Activated naive CD4-positive, alpha-beta T cell treated with anti-CD3 and anti-CD28 coated beads, Interleukin-2, amount 10 ng/mL, durations not matched to agents 7 days and 5 days (primary cell): ENCODE measurements around the gene SLC9B1.
"Not testable (repeated sequence)": the region's sequence is repeated elsewhere in the genome, so short reads cannot be mapped to it uniquely, and the experiment has no call there.

Source experiments
- CTCF ChIA-PET: fragments of 350-600 bp; sonication (Branson Sonifier 250); formaldehyde crosslinking; loops from one replicate; lab custom pipeline; 2021; ENCODE audit warnings: antibody characterized with exemption; lab: Charles Lee
- DNase-seq: peaks from one replicate; pipeline ENCODE4 v3.0.0-alpha.2; 2020
- H3K27ac Mint-ChIP-seq: one replicate; pipeline ENCODE4 v1.8.0; 2021; ENCODE audit warnings: mild to moderate bottlenecking, moderate library complexity, mixed read lengths
- H3K27me3 Mint-ChIP-seq: one replicate; pipeline ENCODE4 v1.8.0; 2021; ENCODE audit warnings: mild to moderate bottlenecking, mixed read lengths
- H3K36me3 Mint-ChIP-seq: one replicate; pipeline ENCODE4 v1.8.0; 2021; ENCODE audit warnings: mixed read lengths
- H3K4me1 Mint-ChIP-seq: one replicate; pipeline ENCODE4 v1.8.0; 2021; ENCODE audit warnings: mixed read lengths
- H3K4me3 Mint-ChIP-seq: one replicate; pipeline ENCODE4 v1.8.0; 2021; ENCODE audit warnings: mild to moderate bottlenecking, moderate library complexity, mixed read lengths
- H3K9me3 Mint-ChIP-seq: one replicate; pipeline ENCODE4 v1.8.0; 2021; ENCODE audit warnings: mixed read lengths

Gene SLC9B1

DNA sequence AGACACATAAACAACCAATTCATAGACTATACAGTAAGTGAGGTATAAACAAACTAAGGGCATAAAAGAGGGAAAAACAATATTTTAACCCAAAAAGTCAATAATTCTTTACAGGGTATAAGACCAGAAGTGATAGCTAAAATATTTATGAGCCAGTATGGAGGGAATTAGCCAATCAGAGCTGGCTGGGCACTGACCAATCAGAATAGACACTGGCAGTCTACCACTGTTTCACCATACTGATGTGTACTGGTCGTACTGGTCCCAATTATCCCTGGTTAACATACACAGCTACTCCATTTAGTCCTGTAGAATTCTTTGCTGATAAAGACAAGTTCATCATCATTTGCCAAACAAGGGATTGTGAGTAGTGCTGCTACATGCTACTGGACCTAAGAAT, 9.8 kb upstream of the SLC9B1 start:
- Mint-ChIP-seq H3K36me3 (peaks cover 27% of the 10 kb centered on the region), H3K4me1 (peaks cover 21% of the 10 kb centered on the region)

DNA sequence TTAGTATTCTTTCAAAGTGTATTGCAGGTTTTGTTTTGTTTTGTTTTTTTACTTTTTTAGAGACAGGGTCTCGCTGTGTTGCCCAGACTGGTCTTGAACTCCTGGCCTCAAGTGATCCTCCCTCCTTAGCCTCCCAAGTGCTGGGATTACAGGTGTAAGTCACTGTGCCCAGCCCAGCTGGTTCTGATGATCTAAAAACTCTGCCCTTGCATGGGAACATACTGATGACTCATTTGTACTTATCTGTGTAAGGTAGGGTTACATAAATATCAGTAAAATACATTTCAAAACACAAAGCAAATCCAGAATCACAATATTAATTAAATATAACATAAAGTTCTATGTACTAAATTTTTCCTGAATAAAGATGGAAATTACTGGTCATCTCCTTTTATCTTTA, 7.4 kb upstream of the SLC9B1 start:
- Mint-ChIP-seq H3K4me3 (no peak overlapping the region), H3K36me3 (peaks cover 18% of the 10 kb centered on the region), H3K27me3 (no peaks in the 10 kb centered on the region), H3K27ac (no peak overlapping the region), H3K4me1 (no peaks in the 10 kb centered on the region), H3K9me3 (no peaks in the 10 kb centered on the region)
- no peak for DNase-seq
- CTCF ChIA-PET, result no interaction called here

More for the DNA sequence above, 9.8 kb upstream of the SLC9B1 start:
- H3K4me3 Mint-ChIP-seq, result no peak overlapping the region
- no peaks in the 10 kb centered on the region for H3K27me3 Mint-ChIP-seq
- H3K27ac Mint-ChIP-seq, result no peak overlapping the region
- no peak for DNase-seq
- CTCF ChIA-PET, result interaction anchor here (0.8 to 2.2 kb wide), 4 partner anchors 17 to 71 kb away, joined by 3 to 7 read pairs (median 4); partner anchors contain the start of gene BDH2
- H3K9me3 Mint-ChIP-seq, result peaks cover 2% of the 10 kb centered on the region

DNA sequence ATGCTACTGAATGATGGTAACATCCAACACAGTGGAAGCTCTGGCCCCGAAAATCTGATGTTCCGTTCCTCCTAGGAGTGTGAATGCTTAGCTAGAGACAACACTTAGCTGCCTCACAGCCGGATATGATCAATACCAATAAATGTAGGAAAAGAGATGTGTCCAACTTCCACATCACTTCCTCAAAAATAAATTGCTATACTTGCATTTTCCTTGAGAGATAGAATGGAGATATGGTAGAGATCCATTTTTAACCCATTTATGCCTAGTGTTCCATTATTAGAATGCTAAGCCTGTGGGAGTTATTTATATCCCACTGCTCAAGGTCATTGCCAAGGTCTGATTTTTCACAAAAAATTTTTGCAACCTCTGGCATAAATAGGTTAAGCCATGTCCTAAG, 5.5 kb upstream of the SLC9B1 start:
- CTCF ChIA-PET, result interaction anchor here (1.4 kb wide), 1 partner anchor 14 kb away, joined by 6 read pairs; no protein-coding TSS in a partner anchor
- H3K4me3 Mint-ChIP-seq, result no peak overlapping the region
- H3K4me1 Mint-ChIP-seq, result peaks cover 5% of the 10 kb centered on the region

DNA sequence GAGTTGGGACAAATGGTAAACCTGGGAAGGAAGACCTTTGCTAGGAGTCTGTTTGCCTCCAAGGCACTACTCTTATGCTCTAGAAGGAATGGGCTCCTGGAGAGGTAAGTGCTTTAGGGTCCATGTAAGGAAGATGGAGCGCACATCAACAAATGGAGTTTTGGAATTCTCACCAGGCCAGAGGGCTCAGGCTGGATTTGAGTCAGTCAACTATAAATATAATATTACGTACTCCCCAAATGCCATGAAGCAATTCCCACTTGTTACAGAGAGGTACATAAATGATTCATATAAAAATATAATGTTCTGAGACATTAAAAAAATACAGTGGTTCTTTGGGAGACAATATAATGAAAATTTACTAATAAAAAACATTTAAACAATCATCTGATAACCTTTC, 1.6 kb upstream of the SLC9B1 start:
- Mint-ChIP-seq H3K27ac (no peak overlapping the region), H3K9me3 (no peaks in the 10 kb centered on the region), H3K4me1 (peaks cover 22% of the 10 kb centered on the region), H3K27me3 (no peaks in the 10 kb centered on the region), H3K36me3 (peaks cover 7% of the 10 kb centered on the region), H3K4me3 (no peak overlapping the region)
- DNase-seq, result no peak
- CTCF ChIA-PET, result no interaction called here

More for the DNA sequence above, 5.5 kb upstream of the SLC9B1 start:
- no peaks in the 10 kb centered on the region for H3K27me3 Mint-ChIP-seq
- no peak for DNase-seq
- H3K36me3 Mint-ChIP-seq, result peaks cover 10% of the 10 kb centered on the region
- H3K9me3 Mint-ChIP-seq, result no peaks in the 10 kb centered on the region
- H3K27ac Mint-ChIP-seq, result no peak overlapping the region

DNA sequence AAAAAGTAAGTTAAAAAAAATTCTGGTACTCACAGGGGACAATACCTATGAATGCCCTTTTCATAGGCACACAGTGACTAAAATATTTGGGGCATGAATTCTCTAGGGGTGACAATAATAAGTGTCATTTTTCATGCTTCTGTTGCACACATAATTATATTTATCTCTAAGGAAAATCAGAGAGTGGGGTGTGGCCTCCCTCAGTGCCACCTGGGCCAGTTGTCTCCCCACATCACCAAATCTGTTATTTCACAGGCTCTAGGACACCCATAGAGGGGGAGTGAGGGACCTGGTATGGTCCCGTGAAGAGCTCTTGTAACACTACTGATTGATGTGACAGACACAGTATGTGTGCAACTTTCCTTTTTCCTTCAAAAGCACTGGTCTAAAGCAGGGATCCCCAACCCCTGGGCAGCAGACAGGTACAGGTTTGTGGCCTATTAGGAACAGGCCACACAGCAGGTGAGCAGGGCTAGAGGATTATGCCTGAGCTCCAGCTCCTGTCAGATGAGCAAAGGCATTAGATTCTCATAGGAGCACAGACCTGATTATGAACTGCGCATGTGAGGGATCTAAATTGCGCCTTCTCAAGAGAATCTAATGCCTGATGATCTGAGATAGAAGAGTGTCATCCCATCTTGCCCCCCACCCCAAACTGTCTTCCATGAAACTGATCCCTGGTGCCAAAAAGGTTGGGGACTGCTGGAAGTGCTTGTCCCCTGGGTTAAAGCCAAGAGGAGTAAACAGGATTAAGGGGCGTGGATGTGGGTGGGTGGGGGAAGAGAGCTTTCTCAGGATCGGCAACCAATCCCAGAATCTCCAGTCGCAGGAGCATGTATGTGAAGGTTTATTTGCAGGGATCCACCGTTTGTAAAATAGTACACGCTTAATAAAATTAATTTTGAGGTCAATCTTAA, 856 bp downstream of the SLC9B1 start:
- CTCF ChIA-PET, result interaction anchor here (0.5 to 1.9 kb wide), 5 partner anchors 10 to 190 kb away, joined by 3 to 8 read pairs (median 3); no protein-coding TSS in a partner anchor
- peak overlapping the region; percentile 91 for H3K27ac Mint-ChIP-seq
- no peaks in the 10 kb centered on the region for H3K9me3 Mint-ChIP-seq
- no peaks in the 10 kb centered on the region for H3K36me3 Mint-ChIP-seq
- peak overlapping the region; percentile 79 for H3K4me3 Mint-ChIP-seq
- no peaks in the 10 kb centered on the region for H3K27me3 Mint-ChIP-seq
- peaks cover 22% of the 10 kb centered on the region for H3K4me1 Mint-ChIP-seq
- DNase-seq, result no peak

DNA sequence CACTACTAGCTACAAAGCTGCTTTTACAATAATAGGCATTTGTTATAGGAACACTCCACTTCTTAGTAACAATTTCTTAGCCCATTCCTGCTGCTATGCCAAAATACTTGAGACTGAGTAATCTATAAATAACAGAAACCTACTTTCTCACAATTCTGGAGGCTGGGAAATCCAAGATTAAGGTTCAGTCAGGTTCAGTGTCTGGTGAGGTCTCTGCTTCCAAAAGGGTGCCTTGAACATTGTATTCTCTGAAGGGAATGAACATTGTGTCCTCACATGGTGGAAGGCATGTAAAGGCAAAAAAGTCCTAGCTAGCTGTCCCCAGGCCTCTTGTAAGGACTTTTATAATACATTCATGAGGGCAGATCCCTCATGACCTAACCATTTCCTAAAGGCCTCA, 7.0 kb downstream of the SLC9B1 start:
- no peak for DNase-seq
- CTCF ChIA-PET, result interaction anchor here (1.0 to 1.1 kb wide), 2 partner anchors 10 to 79 kb away, joined by 3 read pairs; no protein-coding TSS in a partner anchor
- Mint-ChIP-seq H3K27me3 (no peaks in the 10 kb centered on the region), H3K36me3 (no peaks in the 10 kb centered on the region), H3K4me3 (no peak overlapping the region), H3K27ac (no peak overlapping the region), H3K4me1 (no peaks in the 10 kb centered on the region), H3K9me3 (no peaks in the 10 kb centered on the region)

DNA sequence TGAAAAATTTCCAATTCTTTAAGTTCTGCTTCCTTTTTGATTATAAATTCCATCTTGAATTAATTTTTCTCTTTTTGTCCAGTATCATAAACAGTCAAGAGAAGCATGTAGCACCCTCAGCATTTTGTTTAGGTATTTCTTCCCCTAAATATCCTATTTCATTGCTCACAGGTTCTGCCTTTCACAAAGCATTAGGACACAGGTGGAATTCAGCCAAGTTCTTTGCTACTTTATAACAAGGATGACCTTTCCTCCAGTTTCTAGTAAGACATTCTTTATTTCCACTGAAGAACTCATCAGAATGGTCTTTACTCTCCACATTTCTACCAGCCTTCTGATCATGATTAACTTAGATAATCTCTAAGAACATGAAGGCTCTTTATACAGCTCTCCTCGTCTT, 7.4 kb downstream of the SLC9B1 start:
- H3K27ac Mint-ChIP-seq, result no peak overlapping the region
- no peaks in the 10 kb centered on the region for H3K9me3 Mint-ChIP-seq
- CTCF ChIA-PET, result interaction anchor here (1.1 kb wide), 1 partner anchor 10 kb away, joined by 3 read pairs; no protein-coding TSS in a partner anchor
- H3K27me3 Mint-ChIP-seq, result no peaks in the 10 kb centered on the region
- H3K36me3 Mint-ChIP-seq, result no peaks in the 10 kb centered on the region
- H3K4me1 Mint-ChIP-seq, result no peaks in the 10 kb centered on the region
- no peak for DNase-seq
- H3K4me3 Mint-ChIP-seq, result no peak overlapping the region

DNA sequence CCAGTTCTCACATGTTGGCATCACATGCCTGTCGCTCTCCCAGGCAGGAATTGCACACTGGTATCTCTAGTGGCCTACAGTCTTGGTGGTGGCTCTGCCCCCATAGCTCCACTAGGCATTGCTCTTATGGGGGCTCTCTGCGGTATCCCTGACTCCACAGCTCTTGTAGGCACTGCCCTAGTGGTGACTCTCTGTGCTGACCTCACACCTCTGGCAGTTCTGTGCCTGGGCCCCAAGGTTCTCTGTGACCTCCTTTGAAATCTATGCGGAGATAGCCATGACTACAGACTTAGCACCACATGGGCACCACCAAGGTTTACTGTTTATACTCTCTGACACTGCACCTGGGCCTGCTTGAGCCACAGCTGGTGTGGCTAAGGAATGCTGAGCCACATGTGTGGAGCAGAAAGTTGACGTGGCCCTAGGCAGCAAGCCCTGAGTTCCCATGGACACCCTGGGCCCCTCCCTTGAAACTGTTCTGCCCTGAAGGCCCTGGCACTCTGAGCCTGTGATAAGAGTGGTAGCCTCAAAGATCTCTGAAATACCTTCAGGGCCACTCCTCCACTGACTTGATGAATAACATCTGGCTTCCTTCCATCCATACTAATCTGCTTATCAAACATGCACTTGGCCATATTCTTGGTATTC, 8.0 kb downstream of the SLC9B1 start:
- no peak for DNase-seq
- no peaks in the 10 kb centered on the region for H3K36me3 Mint-ChIP-seq
- H3K4me3 Mint-ChIP-seq, result no peak overlapping the region
- H3K4me1 Mint-ChIP-seq, result no peaks in the 10 kb centered on the region
- H3K27me3 Mint-ChIP-seq, result no peaks in the 10 kb centered on the region
- CTCF ChIA-PET, result interaction anchor here (1.1 to 1.3 kb wide), 2 partner anchors 14 to 391 kb away, joined by 4 to 6 read pairs; no protein-coding TSS in a partner anchor
- no peaks in the 10 kb centered on the region for H3K9me3 Mint-ChIP-seq
- H3K27ac Mint-ChIP-seq, result no peak overlapping the region

DNA sequence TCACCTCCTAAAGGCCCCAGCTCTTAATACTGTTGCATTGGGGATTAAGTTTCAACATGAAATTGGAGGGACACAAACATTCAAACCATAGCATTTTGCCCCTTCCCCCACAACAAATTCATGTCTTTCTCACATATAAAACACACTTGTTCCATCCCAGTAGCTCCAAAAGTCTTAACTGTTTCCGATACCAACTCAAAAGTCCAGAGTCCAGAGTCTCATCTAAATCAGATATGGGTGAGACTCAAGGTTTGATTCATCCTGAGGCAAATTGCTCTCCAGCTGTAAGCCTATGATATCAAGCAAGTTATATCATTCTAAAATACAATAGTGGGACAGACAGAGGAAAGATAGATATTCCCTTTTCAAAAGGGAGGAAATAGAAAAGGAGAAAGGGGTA, 8.7 kb downstream of the SLC9B1 start:
- H3K4me1 Mint-ChIP-seq, result no peaks in the 10 kb centered on the region
- CTCF ChIA-PET, result interaction anchor here (1.1 to 1.3 kb wide), 3 partner anchors 14 to 390 kb away, joined by 4 to 6 read pairs (median 4); no protein-coding TSS in a partner anchor
- H3K4me3 Mint-ChIP-seq, result no peak overlapping the region
- DNase-seq, result no peak
- no peak overlapping the region for H3K27ac Mint-ChIP-seq
- H3K36me3 Mint-ChIP-seq, result no peaks in the 10 kb centered on the region
- no peaks in the 10 kb centered on the region for H3K9me3 Mint-ChIP-seq
- H3K27me3 Mint-ChIP-seq, result no peaks in the 10 kb centered on the region

DNA sequence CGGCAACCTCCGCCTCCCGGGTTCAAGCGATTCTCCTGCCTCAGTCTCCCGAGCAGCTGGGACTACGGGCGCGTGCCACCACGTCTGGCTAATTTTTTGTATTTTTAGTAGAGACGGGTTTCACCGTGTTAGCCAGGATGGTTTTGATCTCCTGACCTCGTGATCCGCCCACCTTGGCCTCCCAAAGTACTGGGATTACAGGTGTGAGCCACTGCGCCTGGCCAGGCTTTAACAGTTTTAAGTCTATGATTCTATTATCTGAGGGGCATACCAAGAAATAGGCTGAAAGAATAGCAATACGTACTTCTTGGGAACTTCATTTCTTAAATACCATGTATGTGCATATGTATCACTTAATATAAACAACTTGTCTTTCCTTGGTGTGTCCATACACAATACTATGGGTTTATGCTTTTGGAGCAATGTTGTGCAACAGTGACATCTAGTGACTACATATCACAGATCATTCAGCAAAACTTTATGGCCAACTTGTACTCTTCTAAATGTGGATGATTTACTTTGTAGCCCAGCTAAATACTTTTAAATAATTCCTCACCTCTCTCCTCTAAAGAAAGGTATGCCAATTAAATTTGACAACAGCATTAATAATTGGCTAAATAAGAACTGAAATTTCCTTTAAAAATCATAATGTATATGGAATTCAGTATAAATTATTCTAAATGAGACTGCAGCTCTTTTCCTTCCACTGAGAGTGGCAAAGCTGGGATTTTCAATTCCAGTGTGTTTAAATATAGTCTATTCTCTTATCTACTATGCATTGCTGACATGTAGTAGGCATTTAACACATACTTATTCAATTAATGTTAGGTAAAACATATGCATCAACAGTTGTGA, 10.4 kb downstream of the SLC9B1 start:
- H3K9me3 Mint-ChIP-seq, result no peaks in the 10 kb centered on the region
- no peaks in the 10 kb centered on the region for H3K36me3 Mint-ChIP-seq
- no peaks in the 10 kb centered on the region for H3K27me3 Mint-ChIP-seq
- no peak overlapping the region for H3K27ac Mint-ChIP-seq
- no peak overlapping the region for H3K4me3 Mint-ChIP-seq
- DNase-seq, result peak; percentile 37
- no peaks in the 10 kb centered on the region for H3K4me1 Mint-ChIP-seq
- CTCF ChIA-PET, result interaction anchor here (0.6 to 3.8 kb wide), 13 partner anchors 9 to 579 kb away, joined by 3 to 21 read pairs (median 4); partner anchors contain the start of gene BDH2

DNA sequence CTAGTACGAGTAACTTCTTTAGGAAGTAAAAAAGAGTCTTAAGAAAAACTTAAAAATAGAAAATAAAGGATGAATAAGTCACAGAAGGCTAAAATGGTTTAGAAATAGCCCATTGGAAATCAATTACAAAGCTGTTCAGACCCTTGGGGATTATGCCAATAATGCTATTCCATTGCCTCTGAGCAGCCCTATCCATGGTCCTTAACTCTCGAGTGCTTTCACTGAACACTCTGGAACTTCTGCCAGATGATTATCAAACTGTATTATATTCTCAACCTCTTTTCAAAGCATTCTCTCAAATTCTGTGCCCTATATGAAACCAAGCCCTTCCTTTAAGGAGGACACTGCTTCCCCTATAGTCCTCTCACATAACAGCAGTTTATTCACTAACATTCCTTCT, 17.0 kb downstream of the SLC9B1 start:
- no peak for DNase-seq
- Mint-ChIP-seq H3K27ac (no peak overlapping the region), H3K4me3 (no peak overlapping the region), H3K4me1 (no peaks in the 10 kb centered on the region), H3K36me3 (peaks cover 8% of the 10 kb centered on the region), H3K27me3 (no peaks in the 10 kb centered on the region), H3K9me3 (peaks cover 13% of the 10 kb centered on the region)
- CTCF ChIA-PET, result no interaction called here

DNA sequence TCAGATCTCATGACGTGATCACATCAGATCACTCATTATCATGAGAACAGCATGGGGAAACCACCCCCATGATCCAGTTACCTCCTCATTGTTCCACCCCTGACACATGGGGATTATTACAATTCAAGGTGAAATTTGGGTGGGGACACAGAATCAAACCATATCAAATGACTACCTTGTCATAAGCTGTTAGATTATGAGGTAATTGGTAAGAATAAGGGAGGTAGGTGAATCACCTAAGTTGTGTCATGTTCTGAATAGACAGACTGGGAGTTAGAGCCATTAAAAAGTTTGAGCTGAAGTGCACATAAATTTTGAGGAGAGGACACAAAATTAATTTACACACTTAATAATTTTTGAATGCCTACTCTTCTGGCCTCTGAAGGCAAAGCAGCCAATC, 24.7 kb downstream of the SLC9B1 start:
- Mint-ChIP-seq H3K27me3 (no peaks in the 10 kb centered on the region), H3K27ac (no peak overlapping the region), H3K4me3 (no peak overlapping the region), H3K9me3 (peaks cover 22% of the 10 kb centered on the region), H3K36me3 (peaks cover 10% of the 10 kb centered on the region), H3K4me1 (no peaks in the 10 kb centered on the region)
- CTCF ChIA-PET, result no interaction called here
- DNase-seq, result no peak

DNA sequence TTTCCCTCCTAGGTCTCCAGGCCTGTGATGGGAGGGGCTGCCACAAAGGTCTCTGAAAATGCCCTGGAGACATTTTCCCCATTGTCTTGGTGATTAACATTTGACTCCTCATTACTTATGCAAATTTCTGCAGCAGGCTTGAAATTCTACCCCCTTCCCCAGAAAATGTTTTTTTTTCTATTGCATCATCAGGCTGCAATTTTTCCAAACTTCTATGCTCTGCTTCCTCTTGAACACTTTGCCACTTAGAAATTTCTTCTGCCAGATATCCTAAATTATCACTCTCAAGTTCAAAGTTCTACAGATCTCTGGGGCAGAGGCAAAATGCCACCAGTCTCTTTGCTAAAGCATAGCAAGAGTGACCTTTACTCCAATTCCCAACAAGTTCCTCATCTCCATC, 25.5 kb downstream of the SLC9B1 start:
- DNase-seq, H3K27me3 Mint-ChIP-seq, H3K27ac Mint-ChIP-seq, H3K36me3 Mint-ChIP-seq, CTCF ChIA-PET, H3K4me1 Mint-ChIP-seq, H3K4me3 Mint-ChIP-seq: not testable (repeated sequence)
- peaks cover 22% of the 10 kb centered on the region for H3K9me3 Mint-ChIP-seq
